Spleen (tissue), 11 donors: Measurements from ENCODE around the gene SOX6. TPM values are rescaled to one million over a fixed set of nuclear protein-coding genes. Genes with fewer than 3 reads are reported as not detected.

Experiments
- DNase-seq: peaks from one replicate; pipeline ENCODE4 v3.0.0-alpha.2; 2020
- H3K27ac ChIP-seq, 8 donors: fragments of 200-600 bp; sonication (generic) in 7 of 8; 1 replicate in 4 of 8; 2 replicates in 4 of 8; pipeline versions ENCODE4 v1.5.0 to v1.8.0; 2016 to 2021; ENCODE audit warnings: inconsistent platforms in 4 of 8, mild to moderate bottlenecking in 4 of 8, moderate library complexity in 1 of 8
- H3K27me3 ChIP-seq, 7 donors: fragments of 200-600 bp; sonication (generic) in 6 of 7; replicated peaks in 1 of 7; 1 replicate in 4 of 7; 2 replicates in 3 of 7; pipeline versions ENCODE4 v1.5.0 to v1.8.0; 2016 to 2021; ENCODE audit warnings: inconsistent platforms in 3 of 7, mild to moderate bottlenecking in 1 of 7
- H3K36me3 ChIP-seq, 6 donors: fragments of 200-600 bp; sonication (generic) in 5 of 6; 1 replicate in 4 of 6; 2 replicates in 2 of 6; pipeline versions ENCODE4 v1.5.0 to v1.8.0; 2016 to 2021; ENCODE audit warnings: inconsistent platforms in 2 of 6
- H3K4me1 ChIP-seq, 6 donors: fragments of 200-600 bp; sonication (generic) in 5 of 6; 1 replicate in 3 of 6; 2 replicates in 3 of 6; pipeline versions ENCODE4 v1.5.0 to v1.8.0; 2016 to 2021; ENCODE audit warnings: inconsistent platforms in 3 of 6
- H3K4me3 ChIP-seq, 8 donors: fragments of 200-600 bp; sonication (generic) in 7 of 8; 1 replicate in 4 of 8; 2 replicates in 4 of 8; pipeline versions ENCODE4 v1.5.0 to v1.8.0; 2016 to 2021; ENCODE audit warnings: inconsistent platforms in 4 of 8, mild to moderate bottlenecking in 4 of 8, moderate library complexity in 2 of 8
- H3K9me3 ChIP-seq, 8 donors: fragments of 200-600 bp; sonication (generic) in 7 of 8; 1 replicate in 4 of 8; 2 replicates in 4 of 8; pipeline versions ENCODE4 v1.5.0 to v1.8.0; 2016 to 2021; ENCODE audit warnings: inconsistent platforms in 4 of 8
- CTCF ChIP-seq, 11 experiments: fragments of 200-600 bp in 7 of 11; fragments of 450-650 bp in 4 of 11; sonication (generic) in 4 of 11; IDR thresholded peaks in 8 of 11; conservative IDR thresholded peaks in 3 of 11; 1 replicate in 7 of 11; 2 replicates in 4 of 11; pipeline versions ENCODE4 v1.4.0 to v1.8.0; 2016 to 2021; ENCODE audit warnings: antibody characterized with exemption in 11 of 11, inconsistent platforms in 4 of 11, mild to moderate bottlenecking in 1 of 11
- POLR2A ChIP-seq, 3 donors: fragments of 450-650 bp; IDR thresholded peaks; one replicate each; pipeline ENCODE4 v1.5.1; 2017; ENCODE audit warnings: antibody characterized with exemption in 3 of 3, mild to moderate bottlenecking in 1 of 3
- POLR2AphosphoS5 ChIP-seq, 3 donors: sonication (generic); formaldehyde crosslinking; IDR thresholded peaks; one replicate each; pipeline ENCODE4 v1.5.1; 2017; ENCODE audit warnings: antibody characterized with exemption in 3 of 3
- WGBS, 5 donors: extraction: QIAGEN DNeasy Blood & Tissue Kit in 3 of 5; methylation state at CpG; one replicate each; pipeline versions ENCODE4 v1.1.5 to v1.1.7; 2013 to 2018; 5-methylcytosine and 5-hydroxymethylcytosine counted together
- intact Hi-C: fragments of 100-400 bp; cut with DNase I; formaldehyde crosslinking; loops from one replicate; pipeline ENCODE4 v1.15.0; 2023; ENCODE audit warnings: low total_unique reads
- polyA plus RNA-seq, 3 donors: library from polyadenylated mRNA; stranded (reverse); fragments of 200-250 nt; gene quantifications; one replicate each; pipeline ENCODE4 v1.2.1, GENCODE V29; 2013
- total RNA-seq, 7 donors: library from RNA; depleted of rRNA in 3 of 7; stranded (reverse); fragments of >200 nt in 3 of 7; fragmentation: NEBNext Ultra II Directional in 4 of 7; extraction: Animal tissue kit (Norgen Biotek cat#: 25700) in 4 of 7; gene quantifications; one replicate each; pipeline versions ENCODE4 v1.1.0 to v1.2.1, GENCODE V29; 2016 to 2021
- donor health status: healthy with polysubstance abuse.
- donor health status: DM: no; HTN: no; CAD: no; lungs with moderate emphysema.
- donor health status: DM: no; HTN: no; CAD: no.
- donor health status: Bipolar disorder and iron deficiency.
- donor health status: healthy.
- donor health status: DM: no; HTN: no; CAD: no.
- donor health status: DM: yes; HTN: yes; CAD: no.

Gene SOX6
- total and polyA plus RNA-seq, 10 donors, result 0.11 to 12.4 (median 3.7) TPM

GRCh38 chr11:16121853-16122252 is 234.5 kb downstream of the SOX6 start:
- 47 to 86% (median 67%) methylated on average over 1 of the region's 1 CpG for WGBS, 5 donors
- H3K27me3 ChIP-seq, result no peaks in the 10 kb centered on the region
- intact Hi-C loops, result no loop called here
- H3K27ac ChIP-seq, result no peak overlapping the region
- H3K36me3 ChIP-seq, result no peaks in the 10 kb centered on the region
- H3K4me3 ChIP-seq, result no peak overlapping the region
- H3K4me1 ChIP-seq, result no peaks in the 10 kb centered on the region
- TF ChIP-seq POLR2A (IDR thresholded peaks at IDR 0.05) (no peak), POLR2AphosphoS5 (IDR thresholded peaks at IDR 0.05) (no peak), CTCF (IDR thresholded peaks at IDR 0.05 in 8 of 11, conservative IDR thresholded peaks at IDR 0.05 in 3 of 11) (no peak)
- H3K9me3 ChIP-seq, result no peaks in the 10 kb centered on the region
- DNase-seq, result no peak

- intact Hi-C loops, result no loop called here
- no peak for TF ChIP-seq POLR2AphosphoS5 (IDR thresholded peaks at IDR 0.05)
- no peak for TF ChIP-seq CTCF (IDR thresholded peaks at IDR 0.05 in 8 of 11, conservative IDR thresholded peaks at IDR 0.05 in 3 of 11)
These were observed 236.3 kb downstream of the SOX6 start for GRCh38 chr11:16120008-16120407.

DNA sequence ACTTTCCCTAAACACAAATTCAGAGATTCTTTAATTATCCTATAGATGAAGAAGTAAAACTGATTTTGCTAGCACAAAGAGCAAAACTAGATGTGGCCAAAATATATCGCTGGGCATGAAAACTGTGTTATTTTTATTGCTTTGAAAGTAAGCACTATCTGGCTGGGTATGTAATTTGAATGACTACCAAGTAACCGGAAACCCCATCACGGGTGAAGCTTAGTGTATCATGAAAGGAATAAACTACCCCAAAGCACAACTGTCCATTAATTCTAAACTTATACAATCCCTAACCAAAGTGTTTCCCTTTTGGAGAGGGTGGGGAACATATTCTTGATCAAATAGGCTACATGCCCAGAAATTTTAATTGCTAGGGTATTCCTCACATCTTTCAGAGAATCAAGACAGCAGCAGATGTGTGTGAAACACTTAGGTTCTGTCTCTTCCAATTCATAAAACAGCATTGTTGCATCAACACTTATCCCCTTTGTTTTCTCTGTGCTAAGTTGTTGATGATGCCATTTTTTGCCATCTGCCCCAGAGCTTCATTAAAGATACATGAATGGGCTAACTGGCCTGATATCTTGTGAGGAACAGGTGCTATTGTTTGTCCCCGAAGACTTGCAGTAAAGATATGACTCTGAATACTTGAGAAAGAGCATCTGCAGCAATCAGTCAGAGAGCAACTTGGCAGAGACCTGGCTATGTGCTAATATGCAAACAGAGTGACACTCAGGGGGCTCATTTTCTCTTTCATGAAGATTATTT is 238.2 kb downstream of the SOX6 start:
- intact Hi-C loops, result no loop called here
- H3K4me3 ChIP-seq, result no peak overlapping the region
- H3K27ac ChIP-seq, result no peak overlapping the region
- H3K4me1 ChIP-seq, result no peaks in the 10 kb centered on the region
- 78 to 89% (median 86%) methylated on average over 4 of the region's 4 CpGs for WGBS, 5 donors
- H3K9me3 ChIP-seq, result no peaks in the 10 kb centered on the region
- no peak for DNase-seq
- no peaks in the 10 kb centered on the region for H3K36me3 ChIP-seq
- TF ChIP-seq POLR2AphosphoS5 (IDR thresholded peaks at IDR 0.05) (no peak), CTCF (IDR thresholded peaks at IDR 0.05 in 8 of 11, conservative IDR thresholded peaks at IDR 0.05 in 3 of 11) (no peak), POLR2A (IDR thresholded peaks at IDR 0.05) (no peak)
- no peaks in the 10 kb centered on the region for H3K27me3 ChIP-seq

More at GRCh38 chr11:16120008-16120407, 236.3 kb downstream of the SOX6 start:
- H3K36me3 ChIP-seq, result no peaks in the 10 kb centered on the region
- no peaks in the 10 kb centered on the region for H3K27me3 ChIP-seq
- DNase-seq, result no peak
- no peak overlapping the region for H3K27ac ChIP-seq
- H3K4me1 ChIP-seq, result no peaks in the 10 kb centered on the region
- H3K4me3 ChIP-seq, result no peak overlapping the region
- no peaks in the 10 kb centered on the region for H3K9me3 ChIP-seq

DNA sequence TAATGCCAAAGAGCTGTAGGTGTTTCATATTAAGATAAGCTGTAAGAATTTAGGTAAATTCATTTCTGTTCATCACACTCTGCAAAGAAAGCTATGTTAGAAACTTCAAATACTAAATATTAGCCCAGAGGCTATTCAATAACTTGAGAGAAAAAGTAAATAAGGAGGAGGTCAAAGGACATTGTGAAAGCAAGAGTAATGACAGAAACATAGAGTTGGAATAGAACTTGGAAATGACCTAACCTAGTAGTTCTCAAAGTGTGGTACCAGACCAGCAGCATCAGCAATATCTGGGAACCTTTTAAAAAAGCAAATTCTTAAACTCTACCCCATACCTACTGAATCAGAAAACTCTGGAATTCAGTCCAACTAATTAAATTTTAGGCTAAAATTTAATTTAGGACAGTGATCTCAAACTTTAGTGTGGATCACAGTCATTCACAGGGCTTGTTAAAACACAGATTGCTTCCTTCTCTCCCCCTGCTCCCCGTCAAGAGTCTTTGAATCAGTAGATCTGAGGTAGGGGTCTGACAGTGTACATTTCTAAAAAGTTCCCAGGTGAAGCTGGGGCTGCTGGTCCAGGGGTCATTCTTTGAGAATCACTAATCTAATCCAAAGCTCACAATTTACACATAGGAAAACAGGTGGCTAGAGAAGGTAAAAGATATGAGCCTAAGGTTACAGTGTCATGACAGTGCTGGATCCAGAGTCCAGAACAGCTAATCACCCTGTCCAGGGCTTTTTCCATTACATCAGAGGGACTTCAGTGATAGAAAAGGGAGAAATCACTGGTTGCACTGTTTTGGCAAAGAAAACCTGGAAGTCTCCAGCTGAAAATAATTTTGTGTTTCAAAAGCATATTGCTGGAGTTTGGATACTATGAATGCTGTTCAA is 241.1 kb downstream of the SOX6 start:
- H3K9me3 ChIP-seq, result no peaks in the 10 kb centered on the region
- no peak for DNase-seq
- H3K27ac ChIP-seq, result no peak overlapping the region
- intact Hi-C loops, result no loop called here
- TF ChIP-seq POLR2AphosphoS5 (IDR thresholded peaks at IDR 0.05) (no peak), CTCF (IDR thresholded peaks at IDR 0.05 in 8 of 11, conservative IDR thresholded peaks at IDR 0.05 in 3 of 11) (no peak), POLR2A (IDR thresholded peaks at IDR 0.05) (no peak)
- 54 to 89% (median 74%) methylated on average over 1 of the region's 1 CpG for WGBS, 5 donors
- no peaks in the 10 kb centered on the region for H3K27me3 ChIP-seq
- H3K36me3 ChIP-seq, result no peaks in the 10 kb centered on the region
- H3K4me3 ChIP-seq, result no peak overlapping the region
- no peaks in the 10 kb centered on the region for H3K4me1 ChIP-seq
